Esophagus muscularis mucosa (tissue), 3 donors: Measurements from ENCODE around the gene TAF1L.

Source experiments
- POLR2AphosphoS5 ChIP-seq, 2 donors: sonication (generic); formaldehyde crosslinking; IDR thresholded peaks; one replicate each; pipeline ENCODE4 v1.6.1; 2017; ENCODE audit warnings: antibody characterized with exemption in 2 of 2
- TF ChIP-seq, protein P1 (sequence below), 3 experiments: fragments of 200-600 bp in 2 of 3; fragments of 450-650 bp in 1 of 3; sonication (generic) in 2 of 3; IDR thresholded peaks; one replicate each; pipeline ENCODE4 v1.5.1; 2017 to 2019; ENCODE audit warnings: antibody characterized with exemption in 3 of 3, mild to moderate bottlenecking in 2 of 3, moderate library complexity in 1 of 3

DNA sequence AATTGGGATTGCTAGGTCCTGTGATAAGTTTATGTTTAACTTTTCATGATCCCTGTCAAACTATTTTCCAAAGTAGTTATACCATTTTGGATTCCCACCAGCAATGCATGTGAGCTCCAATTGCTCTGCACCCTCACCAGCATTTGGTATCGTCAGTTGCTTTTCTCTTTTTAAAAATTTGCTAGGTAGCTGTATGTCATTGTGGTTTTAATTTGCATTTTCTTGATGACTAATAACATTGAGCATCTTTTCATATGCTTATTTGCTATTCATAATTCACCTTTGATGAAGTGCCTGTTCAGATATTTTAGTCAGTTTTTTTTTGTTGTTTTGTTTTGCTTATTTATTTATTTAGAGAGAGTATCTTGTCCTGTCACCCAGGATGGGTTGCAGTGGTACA lies 12.5 kb downstream of the TAF1L start:
- TF ChIP-seq POLR2AphosphoS5 (IDR thresholded peaks at IDR 0.05), result no peak
- TF ChIP-seq, protein P1, sequence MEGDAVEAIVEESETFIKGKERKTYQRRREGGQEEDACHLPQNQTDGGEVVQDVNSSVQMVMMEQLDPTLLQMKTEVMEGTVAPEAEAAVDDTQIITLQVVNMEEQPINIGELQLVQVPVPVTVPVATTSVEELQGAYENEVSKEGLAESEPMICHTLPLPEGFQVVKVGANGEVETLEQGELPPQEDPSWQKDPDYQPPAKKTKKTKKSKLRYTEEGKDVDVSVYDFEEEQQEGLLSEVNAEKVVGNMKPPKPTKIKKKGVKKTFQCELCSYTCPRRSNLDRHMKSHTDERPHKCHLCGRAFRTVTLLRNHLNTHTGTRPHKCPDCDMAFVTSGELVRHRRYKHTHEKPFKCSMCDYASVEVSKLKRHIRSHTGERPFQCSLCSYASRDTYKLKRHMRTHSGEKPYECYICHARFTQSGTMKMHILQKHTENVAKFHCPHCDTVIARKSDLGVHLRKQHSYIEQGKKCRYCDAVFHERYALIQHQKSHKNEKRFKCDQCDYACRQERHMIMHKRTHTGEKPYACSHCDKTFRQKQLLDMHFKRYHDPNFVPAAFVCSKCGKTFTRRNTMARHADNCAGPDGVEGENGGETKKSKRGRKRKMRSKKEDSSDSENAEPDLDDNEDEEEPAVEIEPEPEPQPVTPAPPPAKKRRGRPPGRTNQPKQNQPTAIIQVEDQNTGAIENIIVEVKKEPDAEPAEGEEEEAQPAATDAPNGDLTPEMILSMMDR (IDR thresholded peaks at IDR 0.05), result no peak
